Stimulated activated naive CD4-positive, alpha-beta T cell (primary cell): ENCODE measurements around the gene PYHIN1.
A peak's percentile ranks its signal among the peaks of the same experiment; 100 is the strongest.

Source experiments
- DNase-seq, 6 experiments: peaks; one replicate each; lab custom pipeline; 2025; lab: John Stamatoyannopoulos, UW

PYHIN1 gene

GRCh38 chr1:158931055-158931737 lies at the start of gene PYHIN1:
PYHIN1 (plus strand) TSS chr1:158931552; CDS start chr1:158936911, 5,359 bp downstream.
- peak in 3 of 6 experiments; percentile 5 to 10 (median 9) for DNase-seq

GRCh38 chr1:158893654-158894053 lies 37.7 kb upstream of the PYHIN1 start:
- no peak for DNase-seq

- DNase-seq, result no peak
These were observed 32.6 kb upstream of the PYHIN1 start for GRCh38 chr1:158898722-158899121.

- DNase-seq, result no peak
These were observed 29.7 kb upstream of the PYHIN1 start for GRCh38 chr1:158901623-158902022.

- DNase-seq, result no peak
These were observed 15.3 kb upstream of the PYHIN1 start for GRCh38 chr1:158916085-158916484.

GRCh38 chr1:158924677-158925076 lies 6.7 kb upstream of the PYHIN1 start:
- no peak for DNase-seq

GRCh38 chr1:158930504-158930903 lies 848 bp upstream of the PYHIN1 start:
- peak in 2 of 6 experiments; percentile 9 to 16 for DNase-seq

GRCh38 chr1:158932171-158932570 lies 819 bp downstream of the PYHIN1 start:
- no peak for DNase-seq

- DNase-seq, result peak in 1 of 6 experiments; percentile 16
These were observed 2.3 kb downstream of the PYHIN1 start for GRCh38 chr1:158933621-158934020.

GRCh38 chr1:158939180-158939579 lies 7.8 kb downstream of the PYHIN1 start:
- no peak for DNase-seq

- no peak for DNase-seq
These were observed 10.0 kb downstream of the PYHIN1 start for GRCh38 chr1:158941317-158941716.

- no peak for DNase-seq
These were observed 11.1 kb downstream of the PYHIN1 start for GRCh38 chr1:158942490-158942889.

- DNase-seq, result no peak
These were observed 11.7 kb downstream of the PYHIN1 start for GRCh38 chr1:158943059-158943458.

- DNase-seq, result no peak
These were observed 13.7 kb downstream of the PYHIN1 start for GRCh38 chr1:158945061-158945460.

- no peak for DNase-seq
These were observed 15.4 kb downstream of the PYHIN1 start for GRCh38 chr1:158946785-158947184.

- no peak for DNase-seq
These were observed 20.6 kb downstream of the PYHIN1 start for GRCh38 chr1:158951956-158952355.

- DNase-seq, result no peak
These were observed 21.1 kb downstream of the PYHIN1 start for GRCh38 chr1:158952416-158952815.

GRCh38 chr1:158961178-158961577 lies 29.8 kb downstream of the PYHIN1 start:
- DNase-seq, result no peak

- DNase-seq, result no peak
These were observed 31.6 kb downstream of the PYHIN1 start for GRCh38 chr1:158962983-158963382.

GRCh38 chr1:158969166-158969565 lies 37.8 kb downstream of the PYHIN1 start:
- DNase-seq, result no peak

GRCh38 chr1:158969855-158970254 lies 38.5 kb downstream of the PYHIN1 start:
- no peak for DNase-seq

- DNase-seq, result no peak
These were observed 41.5 kb downstream of the PYHIN1 start for GRCh38 chr1:158972841-158973240.

GRCh38 chr1:158976219-158976618 lies 44.9 kb downstream of the PYHIN1 start:
- DNase-seq, result no peak

- DNase-seq, result no peak
These were observed 47.4 kb downstream of the PYHIN1 start for GRCh38 chr1:158978730-158979129.
